ENCODE measurements around the gene CATSPERB.

DNA sequence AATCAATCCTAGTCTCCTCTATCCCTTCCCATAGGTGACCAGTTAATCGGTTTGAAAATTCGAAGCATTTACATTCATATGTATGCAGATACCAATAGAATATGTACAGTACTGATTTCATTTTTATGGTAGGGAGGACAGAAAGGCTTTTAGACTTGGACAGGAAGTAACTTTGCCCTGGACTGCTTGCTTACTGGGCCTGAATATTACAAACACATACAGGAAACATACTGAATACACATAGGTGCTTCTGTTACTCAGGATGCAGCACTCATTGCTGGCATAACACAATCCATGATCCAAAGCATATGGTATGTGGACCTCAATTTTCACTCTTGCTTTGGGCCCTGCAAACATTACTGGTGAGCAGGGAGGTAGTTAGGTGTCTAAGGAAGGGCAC is 71.1 kb downstream of the CATSPERB start:
- no peak for TF ChIP-seq POLR2A (IDR thresholded peaks at IDR 0.05)
- TF ChIP-seq, protein P1, sequence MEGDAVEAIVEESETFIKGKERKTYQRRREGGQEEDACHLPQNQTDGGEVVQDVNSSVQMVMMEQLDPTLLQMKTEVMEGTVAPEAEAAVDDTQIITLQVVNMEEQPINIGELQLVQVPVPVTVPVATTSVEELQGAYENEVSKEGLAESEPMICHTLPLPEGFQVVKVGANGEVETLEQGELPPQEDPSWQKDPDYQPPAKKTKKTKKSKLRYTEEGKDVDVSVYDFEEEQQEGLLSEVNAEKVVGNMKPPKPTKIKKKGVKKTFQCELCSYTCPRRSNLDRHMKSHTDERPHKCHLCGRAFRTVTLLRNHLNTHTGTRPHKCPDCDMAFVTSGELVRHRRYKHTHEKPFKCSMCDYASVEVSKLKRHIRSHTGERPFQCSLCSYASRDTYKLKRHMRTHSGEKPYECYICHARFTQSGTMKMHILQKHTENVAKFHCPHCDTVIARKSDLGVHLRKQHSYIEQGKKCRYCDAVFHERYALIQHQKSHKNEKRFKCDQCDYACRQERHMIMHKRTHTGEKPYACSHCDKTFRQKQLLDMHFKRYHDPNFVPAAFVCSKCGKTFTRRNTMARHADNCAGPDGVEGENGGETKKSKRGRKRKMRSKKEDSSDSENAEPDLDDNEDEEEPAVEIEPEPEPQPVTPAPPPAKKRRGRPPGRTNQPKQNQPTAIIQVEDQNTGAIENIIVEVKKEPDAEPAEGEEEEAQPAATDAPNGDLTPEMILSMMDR (IDR thresholded peaks at IDR 0.05) = no peak

Measured in body of pancreas (tissue), 4 donors.